Keratinocyte (primary cell): ENCODE data around the gene GRAMD4.

Experiments
- EZH2 ChIP-seq: IDR thresholded peaks from one replicate; pipeline ENCODE4 v1.6.1; 2012; ENCODE audit warnings: inconsistent platforms, mild to moderate bottlenecking, low read length, moderate library complexity
- TF ChIP-seq, protein P1 (sequence below), 3 experiments: IDR thresholded peaks in 1 of 3; conservative IDR thresholded peaks in 1 of 3; optimal IDR thresholded peaks in 1 of 3; 2 replicates in 2 of 3; 3 replicates in 1 of 3; pipeline versions ENCODE3 to v1.5.1; 2011; ENCODE audit warnings: low read length in 3 of 3, mild to moderate bottlenecking in 3 of 3, moderate library complexity in 2 of 3, control low read depth in 1 of 3, inconsistent platforms in 1 of 3; ENCODE audit not compliant: insufficient read depth in 2 of 3; ENCODE audit errors: extremely low read depth in 1 of 3

DNA sequence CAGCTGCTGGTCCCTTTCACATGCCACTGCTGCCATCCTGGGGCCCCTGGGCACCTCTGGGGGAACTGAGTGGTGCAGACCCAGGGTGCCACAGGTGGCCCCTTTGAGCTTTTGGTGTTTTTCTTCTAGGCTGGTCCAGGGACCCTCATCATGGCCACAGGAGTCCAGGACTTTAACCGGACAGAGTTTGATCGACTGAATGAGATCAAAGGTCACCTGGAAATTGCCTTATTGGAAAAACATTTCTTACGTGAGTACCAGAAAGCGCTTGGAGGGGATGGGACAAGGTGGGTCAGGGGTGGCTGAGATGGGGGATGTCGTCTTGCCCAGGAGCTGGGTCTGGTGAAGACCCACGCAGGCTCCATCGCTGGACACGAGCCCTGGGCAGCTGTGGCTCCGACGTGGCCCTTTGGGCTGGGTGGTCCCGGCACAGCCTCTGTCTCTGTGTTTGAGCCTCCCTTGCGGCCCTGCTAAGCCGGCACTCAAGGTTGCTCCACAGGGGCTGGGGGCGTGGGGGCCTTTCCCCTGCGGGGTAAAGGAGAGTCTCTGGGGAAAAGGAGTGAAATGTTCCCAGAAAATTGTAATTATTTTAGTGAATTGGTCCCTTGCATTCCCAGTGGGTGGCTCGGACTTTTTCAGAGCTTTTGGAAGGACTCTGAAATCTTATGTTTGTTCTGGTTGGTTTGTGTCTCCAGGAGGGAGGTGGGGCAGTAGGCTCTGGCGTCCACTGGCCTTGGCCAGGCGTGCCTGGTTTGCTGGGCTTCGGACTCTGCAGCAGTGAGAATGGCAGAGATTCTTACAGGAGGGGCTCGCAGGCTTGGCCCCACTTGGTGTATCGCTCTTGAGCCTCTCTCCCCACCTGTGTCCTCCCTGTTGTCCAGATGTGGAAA, 17.8 kb downstream of the GRAMD4 start:
- TF ChIP-seq, protein P1, sequence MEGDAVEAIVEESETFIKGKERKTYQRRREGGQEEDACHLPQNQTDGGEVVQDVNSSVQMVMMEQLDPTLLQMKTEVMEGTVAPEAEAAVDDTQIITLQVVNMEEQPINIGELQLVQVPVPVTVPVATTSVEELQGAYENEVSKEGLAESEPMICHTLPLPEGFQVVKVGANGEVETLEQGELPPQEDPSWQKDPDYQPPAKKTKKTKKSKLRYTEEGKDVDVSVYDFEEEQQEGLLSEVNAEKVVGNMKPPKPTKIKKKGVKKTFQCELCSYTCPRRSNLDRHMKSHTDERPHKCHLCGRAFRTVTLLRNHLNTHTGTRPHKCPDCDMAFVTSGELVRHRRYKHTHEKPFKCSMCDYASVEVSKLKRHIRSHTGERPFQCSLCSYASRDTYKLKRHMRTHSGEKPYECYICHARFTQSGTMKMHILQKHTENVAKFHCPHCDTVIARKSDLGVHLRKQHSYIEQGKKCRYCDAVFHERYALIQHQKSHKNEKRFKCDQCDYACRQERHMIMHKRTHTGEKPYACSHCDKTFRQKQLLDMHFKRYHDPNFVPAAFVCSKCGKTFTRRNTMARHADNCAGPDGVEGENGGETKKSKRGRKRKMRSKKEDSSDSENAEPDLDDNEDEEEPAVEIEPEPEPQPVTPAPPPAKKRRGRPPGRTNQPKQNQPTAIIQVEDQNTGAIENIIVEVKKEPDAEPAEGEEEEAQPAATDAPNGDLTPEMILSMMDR (optimal IDR thresholded peaks at IDR 0.05 in 1 of 3, IDR thresholded peaks at IDR 0.05 in 1 of 3, conservative IDR thresholded peaks at IDR 0.05 in 1 of 3; ENCODE audit: extremely low read depth in 1 of 3, insufficient read depth in 2 of 3, low read length in 3 of 3) = no peak
- TF ChIP-seq EZH2 = no peak
